HG03521 (cell line): Measurements from ENCODE around the gene PPP1R12A.
"Not testable (repeated sequence)": the region's sequence is repeated elsewhere in the genome, so short reads cannot be mapped to it uniquely, and the experiment has no call there.

ENCODE experiments used
- ATAC-seq: cut with Tn5 transposase; IDR thresholded peaks from one replicate; pipeline ENCODE4 v1.9.1; 2021; ENCODE audit warnings: mild to moderate bottlenecking, moderate library complexity; ENCODE audit not compliant: unreplicated experiment

The PPP1R12A gene

GRCh38 chr12:79935021-79935623, at the start of gene PPP1R12A:
Gene PPP1R12A, minus strand, starts transcription at chr12:79935097. Its CDS starts 166 bp downstream, at chr12:79934931.
- ATAC-seq = peak; percentile 81

DNA sequence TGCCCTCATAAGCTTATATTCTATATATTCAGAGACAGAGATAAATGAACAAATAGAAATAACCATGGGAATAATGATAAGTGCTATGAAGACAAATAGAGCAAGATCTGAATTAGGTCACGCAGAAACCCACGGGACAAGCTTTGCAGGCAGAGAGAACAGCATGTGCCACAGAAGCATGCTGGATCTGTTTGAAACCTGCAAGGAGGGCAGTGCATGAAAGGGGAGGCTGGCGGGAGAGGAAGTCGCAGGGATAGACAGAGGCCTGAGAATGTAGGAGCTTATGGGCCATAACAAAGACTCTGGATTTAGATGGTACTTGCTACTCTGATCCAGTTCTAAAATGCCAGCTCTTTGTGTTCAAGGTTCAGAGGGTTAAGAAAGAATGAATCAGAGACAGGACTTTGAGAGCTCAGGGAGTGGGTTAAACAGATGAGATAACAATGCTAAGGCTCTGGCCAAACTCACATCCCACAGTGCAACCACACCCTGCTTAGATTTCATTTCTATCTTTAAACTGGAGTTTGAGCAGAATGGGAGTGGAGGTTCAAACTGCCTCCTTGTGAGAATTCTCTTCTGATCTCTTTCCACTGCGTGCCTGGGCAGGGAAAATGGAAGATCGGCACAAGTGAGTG, 49.2 kb upstream of the PPP1R12A start:
- no peak for ATAC-seq

- ATAC-seq = no peak
Measured at GRCh38 chr12:79983492-79983891, 48.6 kb upstream of the PPP1R12A start.

DNA sequence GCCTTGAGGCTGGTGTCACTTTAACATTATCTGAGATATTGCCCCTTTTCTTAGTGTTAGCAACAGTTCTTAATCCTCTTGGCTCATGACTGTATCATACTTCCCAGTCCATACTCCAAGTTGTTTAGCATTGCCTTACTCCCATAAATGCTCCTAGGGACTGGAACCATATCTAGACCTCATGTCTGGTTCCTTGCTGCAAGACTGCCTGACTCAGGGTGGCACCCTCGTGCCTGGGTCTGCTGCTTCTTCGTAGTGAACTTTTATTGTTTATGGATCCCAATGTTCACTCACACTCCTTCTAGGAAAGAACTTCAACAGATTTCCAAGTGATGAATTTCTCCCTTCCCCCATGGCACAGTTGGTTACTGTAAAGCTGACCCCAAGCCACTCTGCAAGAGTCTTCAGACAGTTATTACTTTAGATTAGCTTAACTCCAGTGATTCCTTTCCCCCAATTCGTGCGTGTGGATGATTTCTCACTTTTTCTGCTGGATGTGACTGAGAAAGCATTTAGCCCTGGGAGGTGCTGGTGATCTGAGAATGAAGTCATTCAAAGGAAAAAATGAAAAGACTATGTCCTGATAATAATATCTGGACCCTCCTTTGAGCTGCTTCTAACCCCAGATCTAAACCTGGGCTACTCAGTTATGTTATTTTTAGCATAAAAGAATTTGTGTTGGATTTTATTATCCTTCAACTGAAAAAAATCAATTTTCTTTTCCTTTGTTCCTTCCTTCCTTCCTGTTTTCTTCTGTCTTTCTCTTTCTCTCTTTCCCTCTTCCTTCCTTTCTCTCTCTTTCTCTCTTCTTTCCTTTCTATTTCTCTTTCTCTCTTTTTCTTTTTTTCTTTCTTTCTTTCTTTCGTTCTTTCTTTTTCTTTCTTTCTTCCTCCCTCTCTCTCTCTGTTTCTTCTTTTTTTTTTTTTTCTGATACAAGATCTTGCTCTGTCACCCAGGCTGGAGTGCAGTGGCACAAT, 47.5 kb upstream of the PPP1R12A start:
- no peak for ATAC-seq

DNA sequence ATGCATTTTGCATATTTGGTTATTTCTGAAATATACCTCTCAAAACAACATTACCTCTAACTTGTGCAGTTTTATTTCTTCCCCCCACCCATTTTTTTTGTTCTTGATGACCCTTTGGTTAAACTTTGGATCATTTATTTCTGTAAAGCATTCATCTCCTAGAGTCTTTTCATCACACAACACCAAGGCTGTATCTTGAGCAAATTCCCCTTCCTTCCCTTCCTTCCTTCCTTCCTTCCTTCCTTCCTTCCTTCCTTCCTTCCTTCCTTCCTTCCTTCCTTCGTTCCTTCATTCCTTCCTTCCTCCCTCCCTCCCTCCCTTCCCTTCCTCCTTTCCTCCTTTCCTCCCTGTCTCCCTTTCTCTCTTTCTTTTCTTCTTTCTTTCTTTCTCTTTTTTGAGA, 43.8 kb upstream of the PPP1R12A start:
- no peak for ATAC-seq

- not testable (repeated sequence) for ATAC-seq
Measured at GRCh38 chr12:79977856-79978460, 43.1 kb upstream of the PPP1R12A start.

DNA sequence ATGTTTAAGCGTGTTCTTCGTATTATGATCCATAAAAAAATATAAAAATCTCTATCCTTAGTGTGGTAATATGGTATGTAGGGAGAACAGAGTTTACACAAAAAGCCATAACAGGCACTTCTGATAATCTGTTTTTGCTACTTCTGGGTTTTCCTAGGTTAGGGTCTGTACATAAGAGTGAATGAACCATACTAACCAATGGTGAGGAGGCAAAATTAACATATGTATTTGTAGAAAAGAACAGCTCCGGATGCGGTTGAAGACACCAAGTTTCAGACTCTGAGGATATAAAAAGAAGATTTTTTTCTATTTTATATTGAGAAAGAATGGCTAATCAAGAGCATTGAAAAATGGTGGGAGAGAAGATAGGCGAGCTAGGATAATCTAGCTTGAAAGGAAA, 40.2 kb upstream of the PPP1R12A start:
- ATAC-seq = no peak

GRCh38 chr12:79973801-79974200, 38.9 kb upstream of the PPP1R12A start:
- ATAC-seq = no peak

- no peak for ATAC-seq
Measured at GRCh38 chr12:79964100-79964627, 29.3 kb upstream of the PPP1R12A start.

GRCh38 chr12:79961411-79961810, 26.5 kb upstream of the PPP1R12A start:
- ATAC-seq = no peak

DNA sequence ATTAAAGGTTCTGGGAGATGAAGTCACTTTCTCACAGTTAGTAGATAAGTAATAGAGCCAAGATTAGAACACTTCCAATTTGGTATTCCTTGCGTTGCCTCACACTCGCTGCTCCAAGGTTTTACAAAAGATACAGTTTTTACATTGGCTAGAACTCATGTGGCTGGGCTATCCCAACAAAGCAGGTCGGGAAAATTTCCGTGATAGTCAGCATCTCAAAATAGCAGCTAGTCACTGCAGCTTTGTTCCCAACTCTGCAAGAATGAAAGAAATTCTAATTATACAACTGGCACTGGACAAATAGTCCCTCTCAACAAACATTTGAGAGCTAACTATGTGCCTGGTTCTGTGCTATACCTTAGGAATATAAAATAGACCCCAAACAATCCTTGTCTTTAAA, 24.6 kb upstream of the PPP1R12A start:
- ATAC-seq = no peak

DNA sequence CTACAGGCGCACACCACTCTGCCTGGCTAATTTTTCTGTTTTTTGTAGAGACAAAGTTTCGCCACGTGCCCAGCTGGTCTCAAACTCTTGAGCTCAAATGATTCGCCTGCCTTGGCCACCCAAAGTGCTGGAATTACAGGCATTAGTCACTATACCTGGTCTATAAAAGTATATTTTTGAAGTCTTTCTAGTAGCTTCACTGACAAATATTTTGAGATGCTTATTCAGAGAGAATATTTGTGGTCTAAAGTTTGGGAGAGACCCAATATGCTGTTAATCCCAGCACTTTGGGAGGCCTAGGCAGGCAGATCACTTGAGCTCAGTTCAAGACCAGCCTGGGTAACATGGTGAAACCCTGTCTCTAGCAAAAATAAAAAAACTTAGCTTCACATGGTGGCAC, 22.0 kb upstream of the PPP1R12A start:
- ATAC-seq = no peak

GRCh38 chr12:79955561-79955960, 20.7 kb upstream of the PPP1R12A start:
- no peak for ATAC-seq

GRCh38 chr12:79954037-79954610, 19.2 kb upstream of the PPP1R12A start:
- no peak for ATAC-seq

DNA sequence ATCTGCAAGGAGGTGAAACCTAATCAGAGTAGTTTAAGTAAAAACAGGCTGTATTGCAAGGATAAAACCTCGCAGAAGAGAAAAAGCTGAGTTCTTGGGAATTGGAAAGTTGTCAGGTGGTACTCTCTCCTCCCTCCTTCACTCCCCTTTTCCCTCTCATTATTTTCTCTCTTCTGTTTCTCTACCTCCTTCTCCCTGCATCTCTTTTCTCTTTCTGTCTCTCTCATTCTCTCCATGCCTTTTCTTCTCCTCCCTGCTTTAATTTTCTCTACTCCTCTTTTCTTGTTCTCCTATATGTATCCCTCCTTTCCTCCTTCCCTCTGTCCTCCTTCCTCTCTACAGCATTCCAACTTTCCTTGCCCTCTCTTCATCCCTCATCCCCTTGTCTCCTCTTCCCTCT, 14.2 kb upstream of the PPP1R12A start:
- ATAC-seq = no peak

DNA sequence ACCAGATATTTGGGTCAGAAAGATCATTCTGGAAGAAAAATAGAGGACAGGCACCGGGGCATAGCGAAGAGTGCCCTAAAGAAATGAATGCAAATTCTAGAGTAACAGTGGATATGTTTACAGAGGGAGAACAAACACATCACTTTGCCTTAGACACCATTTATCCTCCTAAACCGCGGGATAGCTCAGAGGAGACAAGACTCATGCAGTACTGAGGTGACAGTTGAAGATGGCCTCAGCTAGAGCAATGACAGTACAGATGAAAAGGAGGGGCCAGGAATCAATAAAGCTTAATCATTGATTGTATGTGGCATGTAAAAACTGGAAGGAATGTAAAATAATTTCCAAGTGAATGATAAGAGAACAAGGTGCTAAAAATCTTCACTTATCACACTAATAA, 10.5 kb upstream of the PPP1R12A start:
- no peak for ATAC-seq

- no peak for ATAC-seq
Measured at GRCh38 chr12:79944565-79944964, 9.7 kb upstream of the PPP1R12A start.

DNA sequence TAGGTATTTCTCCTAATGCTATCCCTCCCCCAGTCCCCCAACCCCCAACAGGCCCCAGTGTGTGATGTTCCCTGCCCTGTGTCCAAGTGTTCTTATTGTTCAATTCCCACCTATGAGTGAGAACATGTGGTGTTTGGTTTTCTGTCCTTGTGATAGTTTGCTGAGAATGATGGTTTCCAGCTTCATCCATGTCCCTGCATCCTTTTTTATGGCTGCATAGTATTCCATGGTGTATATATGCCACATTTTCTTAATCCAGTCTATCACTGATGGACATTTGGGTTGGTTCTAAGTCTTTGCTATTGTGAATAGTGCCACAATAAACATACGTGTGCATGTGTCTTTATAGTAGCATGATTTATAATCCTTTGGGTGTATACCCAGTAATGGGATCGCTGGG, 7.9 kb upstream of the PPP1R12A start:
- not testable (repeated sequence) for ATAC-seq

DNA sequence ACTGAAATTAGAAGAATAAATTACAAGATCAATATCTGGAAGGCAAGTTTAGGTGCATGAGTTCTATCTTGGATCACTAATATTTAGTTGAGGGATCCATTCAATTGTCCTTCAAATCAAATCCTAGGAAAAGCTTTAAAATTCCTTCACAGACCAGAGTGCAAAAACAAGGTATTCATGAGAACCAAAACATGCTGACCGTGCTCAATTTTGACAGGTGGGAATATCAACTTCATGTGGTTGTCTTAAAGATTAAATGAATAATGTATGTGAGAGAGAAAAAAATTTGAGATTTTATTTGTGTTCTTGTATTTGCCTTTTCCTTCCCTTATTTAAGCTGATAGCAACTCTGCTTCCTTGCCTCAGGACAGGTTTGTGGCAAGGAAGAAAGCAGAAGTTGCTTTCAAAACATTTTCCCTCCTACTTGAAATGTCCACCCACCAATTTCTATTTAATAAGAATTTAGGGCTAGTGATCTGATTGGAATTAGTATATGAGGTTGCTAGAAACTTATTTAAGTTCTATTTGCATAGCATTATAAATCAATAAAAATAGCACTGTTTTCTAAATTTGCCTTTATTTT, 4.9 kb upstream of the PPP1R12A start:
- ATAC-seq = no peak

DNA sequence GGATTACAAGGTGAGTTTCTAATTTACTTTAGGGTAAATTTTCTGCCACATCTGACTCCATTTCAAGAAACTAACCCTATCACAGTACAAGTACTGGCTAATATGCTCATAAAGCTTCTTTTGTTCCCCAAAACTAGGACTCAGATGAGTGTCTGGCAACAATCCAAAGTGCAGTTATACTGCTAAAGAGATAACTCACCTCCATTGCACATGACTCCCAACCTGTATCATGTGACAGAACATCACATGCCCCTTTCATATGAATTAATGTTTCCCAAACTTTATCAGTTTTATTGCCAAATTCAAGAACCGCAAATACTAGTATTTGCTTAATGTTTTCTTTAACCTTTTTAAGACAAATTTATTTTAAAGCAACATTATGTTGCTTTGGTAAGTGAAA, 3.9 kb upstream of the PPP1R12A start:
- ATAC-seq = no peak
